ENCODE data around the gene VANGL1. TPM values are rescaled to one million over a fixed set of nuclear protein-coding genes. Genes with fewer than 3 reads are reported as not detected.

The VANGL1 gene
- total RNA-seq, 1 experiment from 2014 or later: 13.6 TPM

GRCh38 chr1:115706587-115707425 lies 65.0 kb downstream of the VANGL1 start:
- H2AFZ ChIP-seq (ENCODE audit: low read length): no peak overlapping the region
- H3K18ac ChIP-seq (ENCODE audit: insufficient read length, low read depth, low read length): no peak overlapping the region
- no peak overlapping the region for H3K9ac ChIP-seq (ENCODE audit: extremely low read depth, insufficient read length, low read length)
- no peaks in the 10 kb centered on the region for H3K23me2 ChIP-seq (ENCODE audit: insufficient read length, low read depth, low read length, poor library complexity, severe bottlenecking)
- no peak overlapping the region for H4K5ac ChIP-seq (ENCODE audit: insufficient read length, low read depth, low read length)
- Mint-ChIP-seq H3K36me3 (ENCODE audit: insufficient read depth in 1 of 3, low read depth in 3 of 3) (no peaks in the 10 kb centered on the region), H3K27me3 (ENCODE audit: low read depth) (no peaks in the 10 kb centered on the region), H3K4me3 (no peak overlapping the region), H3K27ac (peak overlapping the region in 1 of 3 experiments; percentile 69; a peak in 1 of 7 replicates), H3K9me3 (no peaks in the 10 kb centered on the region), H3K4me1 (peaks cover 2 to 3% of the 10 kb centered on the region in 2 experiments)
- H3K79me2 ChIP-seq (ENCODE audit: insufficient read depth, low read length): no peaks in the 10 kb centered on the region
- H3K23ac ChIP-seq (ENCODE audit: insufficient read length, low read depth, low read length): no peak overlapping the region
- no peak overlapping the region for H2AK5ac ChIP-seq (ENCODE audit: insufficient read length, low read length)
- no peak overlapping the region for H3K27ac ChIP-seq (ENCODE audit: insufficient read length, low read depth, low read length)
- H2BK5ac ChIP-seq (ENCODE audit: insufficient read length, low read length): no peak overlapping the region
- H2BK15ac ChIP-seq (ENCODE audit: low read depth, low read length): no peak overlapping the region
- no peaks in the 10 kb centered on the region for H3K9me3 ChIP-seq (ENCODE audit: control insufficient read depth, low read depth, low read length)
- H2BK120ac ChIP-seq (ENCODE audit: low read depth, low read length, poor library complexity, severe bottlenecking): no peak overlapping the region
- no peaks in the 10 kb centered on the region for H3K4me1 ChIP-seq (ENCODE audit: insufficient read depth, low read length)
- H4K8ac ChIP-seq (replicated peaks; ENCODE audit: insufficient read length, low read depth, low read length): no peak overlapping the region
- no CpG with 5 or more reads among the region's 8 CpGs for WGBS (ENCODE audit: extremely low coverage, insufficient read length, low lambda C conversion rate)
- no peaks in the 10 kb centered on the region for H3K79me1 ChIP-seq (ENCODE audit: insufficient read depth, low read depth, low read length, poor library complexity, severe bottlenecking)
- no peak overlapping the region for H2BK20ac ChIP-seq (ENCODE audit: low read depth, low read length, poor library complexity, severe bottlenecking)
- H3K4ac ChIP-seq (ENCODE audit: low read depth, low read length): no peak overlapping the region
- no peak overlapping the region for H4K91ac ChIP-seq (ENCODE audit: insufficient read length, low read depth, low read length)
- peak; percentile 85 for TF ChIP-seq CTCF (conservative IDR thresholded peaks at IDR 0.05)
- peak; percentile 57 for DNase-seq
- no peaks in the 10 kb centered on the region for H3K27me3 ChIP-seq (ENCODE audit: insufficient read depth, low read length)
- H3T11ph ChIP-seq (ENCODE audit: low read length): no peak overlapping the region
- H3K14ac ChIP-seq (ENCODE audit: insufficient read depth, low read length): no peak overlapping the region
- no peak overlapping the region for H2BK12ac ChIP-seq (ENCODE audit: insufficient read length, low read depth, low read length)
- H4K20me1 ChIP-seq (ENCODE audit: control insufficient read depth, insufficient read depth, insufficient read length): no peaks in the 10 kb centered on the region
- H3K56ac ChIP-seq (ENCODE audit: insufficient read length, low read depth, low read length): no peak overlapping the region
- no peak overlapping the region for H3K4me2 ChIP-seq (ENCODE audit: insufficient read depth, insufficient read length, low read length)

All from H9 (cell line).